ENCODE data around the gene CPEB4.

CPEB4 gene

GRCh38 chr5:173885475-173886010, 2.6 kb upstream of the CPEB4 start:
- DNase-seq: no peak

GRCh38 chr5:173886150-173886549, 2.0 kb upstream of the CPEB4 start:
- DNase-seq: no peak

GRCh38 chr5:173888473-173889131, 453 bp downstream of the CPEB4 start:
- no peak for DNase-seq

- DNase-seq: peak; percentile 34
Observed at GRCh38 chr5:173890195-173890991, 2.2 kb downstream of the CPEB4 start.

- no peak for DNase-seq
Observed at GRCh38 chr5:173891308-173892116, 3.4 kb downstream of the CPEB4 start.

- DNase-seq: no peak
Observed at GRCh38 chr5:173893192-173893561, 5.0 kb downstream of the CPEB4 start.

GRCh38 chr5:173895401-173896165, 7.4 kb downstream of the CPEB4 start:
- DNase-seq: no peak

GRCh38 chr5:173896631-173897030, 8.5 kb downstream of the CPEB4 start:
- no peak for DNase-seq

GRCh38 chr5:173901705-173902104, 13.6 kb downstream of the CPEB4 start:
- DNase-seq: no peak

- DNase-seq: no peak
Observed at GRCh38 chr5:173902334-173902733, 14.2 kb downstream of the CPEB4 start.

- no peak for DNase-seq
Observed at GRCh38 chr5:173902743-173903142, 14.6 kb downstream of the CPEB4 start.

- DNase-seq: no peak
Observed at GRCh38 chr5:173903396-173904140, 15.4 kb downstream of the CPEB4 start.

- DNase-seq: no peak
Observed at GRCh38 chr5:173904151-173904550, 16.0 kb downstream of the CPEB4 start.

GRCh38 chr5:173907284-173907683, 19.1 kb downstream of the CPEB4 start:
- DNase-seq: no peak

GRCh38 chr5:173907686-173908371, 19.7 kb downstream of the CPEB4 start:
- no peak for DNase-seq

GRCh38 chr5:173909199-173909598, 21.1 kb downstream of the CPEB4 start:
- peak; percentile 47 for DNase-seq

- no peak for DNase-seq
Observed at GRCh38 chr5:173910215-173910614, 22.1 kb downstream of the CPEB4 start.

GRCh38 chr5:173911623-173912022, 23.5 kb downstream of the CPEB4 start:
- DNase-seq: no peak

GRCh38 chr5:173913686-173914321, 25.7 kb downstream of the CPEB4 start:
- DNase-seq: no peak

- no peak for DNase-seq
Observed at GRCh38 chr5:173915310-173916014, 27.3 kb downstream of the CPEB4 start.
